Upper lobe of left lung (tissue), 6 donors: ENCODE measurements around the gene TAB3. TPM values are rescaled to one million over a fixed set of nuclear protein-coding genes. Genes with fewer than 3 reads are reported as not detected.
A peak's percentile ranks its signal among the peaks of the same experiment; 100 is the strongest.

Source experiments
- ATAC-seq, 2 donors: fragments of 200-7000 bp; cut with Tn5 transposase; one replicate each; pipeline ENCODE4 v1.9.1; 2022; ENCODE audit warnings: mild to moderate bottlenecking in 2 of 2, moderate library complexity in 2 of 2; ENCODE audit not compliant: low FRiP score in 2 of 2
- DNase-seq, 2 donors: peaks; one replicate each; pipeline ENCODE4 v3.0.0-alpha.2; 2019 to 2020
- H3K27ac ChIP-seq, 4 donors: fragments of 200-600 bp; sonication (generic); one replicate each; pipeline ENCODE4 v1.5.1; 2016 to 2019
- H3K27me3 ChIP-seq, 4 donors: fragments of 200-600 bp; sonication (generic); one replicate each; pipeline ENCODE4 v1.5.1; 2017 to 2019
- H3K36me3 ChIP-seq, 4 donors: fragments of 200-600 bp; sonication (generic); one replicate each; pipeline ENCODE4 v1.5.1; 2016 to 2019
- H3K4me1 ChIP-seq, 4 donors: fragments of 200-600 bp; sonication (generic); one replicate each; pipeline ENCODE4 v1.5.1; 2018 to 2019
- H3K4me3 ChIP-seq, 4 donors: fragments of 200-600 bp; sonication (generic); one replicate each; pipeline ENCODE4 v1.5.1; 2017 to 2019; ENCODE audit warnings: mild to moderate bottlenecking in 2 of 4, moderate library complexity in 1 of 4
- H3K9me3 ChIP-seq, 4 donors: fragments of 200-600 bp; sonication (generic); one replicate each; pipeline ENCODE4 v1.5.1; 2018 to 2019
- EP300 ChIP-seq, 4 donors: sonication (generic); formaldehyde crosslinking; IDR thresholded peaks; one replicate each; pipeline ENCODE4 v1.5.1; 2017; ENCODE audit warnings: antibody characterized with exemption in 4 of 4, control low read depth in 2 of 4
- POLR2A ChIP-seq, 4 donors: fragments of 450-650 bp; IDR thresholded peaks; one replicate each; pipeline ENCODE4 v1.5.1; 2016 to 2017; ENCODE audit warnings: antibody characterized with exemption in 4 of 4, mild to moderate bottlenecking in 2 of 4
- POLR2AphosphoS5 ChIP-seq, 2 donors: sonication (generic); formaldehyde crosslinking; IDR thresholded peaks; one replicate each; pipeline ENCODE4 v1.5.1; 2017; ENCODE audit warnings: antibody characterized with exemption in 2 of 2
- WGBS, 2 donors: methylation state at CpG; one replicate each; pipeline ENCODE4 v1.1.5; 2017 to 2018; 5-methylcytosine and 5-hydroxymethylcytosine counted together
- total RNA-seq, 6 donors: library from RNA; depleted of rRNA in 4 of 6; stranded (reverse); fragments of >200 nt in 4 of 6; gene quantifications; one replicate each; pipeline versions ENCODE4 v1.1.0 to v1.2.1, GENCODE V29; 2016 to 2021
- TF ChIP-seq, protein P1 (sequence below), 6 experiments: fragments of 450-650 bp in 4 of 6; fragments of 200-600 bp in 2 of 6; sonication (generic) in 2 of 6; IDR thresholded peaks; one replicate each; pipeline ENCODE4 v1.5.1; 2016 to 2019; ENCODE audit warnings: antibody characterized with exemption in 6 of 6
- donor health status: DM: no; HTN: no; CAD: no; lungs with moderate emphysema.
- donor health status: DM: no; HTN: yes; CAD: no; lungs with severe emphysema.

TAB3 gene
- total RNA-seq, 6 donors from 2014 or later, result 13.5 to 42.1 (median 18.8) TPM

DNA sequence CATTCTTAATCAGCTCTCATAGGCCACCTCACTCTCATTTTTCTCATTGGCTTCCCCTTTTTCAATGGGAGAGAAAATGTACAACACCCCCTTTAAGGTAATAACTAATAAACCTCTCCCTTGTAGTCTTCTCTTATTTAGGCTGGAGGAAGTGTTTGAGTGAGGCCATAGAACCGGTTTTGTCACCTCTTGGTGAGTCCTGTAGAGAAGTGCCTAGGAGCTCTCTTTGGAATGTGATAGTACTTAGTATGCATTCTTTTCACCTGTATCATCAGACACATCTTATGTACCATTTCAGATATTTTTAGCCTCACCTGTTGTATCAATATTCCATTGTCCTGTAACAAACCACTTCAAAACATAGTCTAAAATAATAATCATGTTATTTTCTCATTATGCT lies 3.5 kb upstream of the TAB3 start:
- Histone ChIP-seq H3K27ac (no peak overlapping the region), H3K4me1 (peaks cover 0 to 2% (median 0%) of the 10 kb centered on the region in 4 donors), H3K27me3 (no peaks in the 10 kb centered on the region), H3K9me3 (no peaks in the 10 kb centered on the region), H3K36me3 (no peaks in the 10 kb centered on the region), H3K4me3 (no peak overlapping the region)
- DNase-seq (peak in 1 of 2 donors; percentile 31), ATAC-seq (no peak)
- TF ChIP-seq POLR2A (IDR thresholded peaks at IDR 0.05) (no peak), POLR2AphosphoS5 (IDR thresholded peaks at IDR 0.05) (no peak), EP300 (IDR thresholded peaks at IDR 0.05) (no peak)
- TF ChIP-seq, protein P1, sequence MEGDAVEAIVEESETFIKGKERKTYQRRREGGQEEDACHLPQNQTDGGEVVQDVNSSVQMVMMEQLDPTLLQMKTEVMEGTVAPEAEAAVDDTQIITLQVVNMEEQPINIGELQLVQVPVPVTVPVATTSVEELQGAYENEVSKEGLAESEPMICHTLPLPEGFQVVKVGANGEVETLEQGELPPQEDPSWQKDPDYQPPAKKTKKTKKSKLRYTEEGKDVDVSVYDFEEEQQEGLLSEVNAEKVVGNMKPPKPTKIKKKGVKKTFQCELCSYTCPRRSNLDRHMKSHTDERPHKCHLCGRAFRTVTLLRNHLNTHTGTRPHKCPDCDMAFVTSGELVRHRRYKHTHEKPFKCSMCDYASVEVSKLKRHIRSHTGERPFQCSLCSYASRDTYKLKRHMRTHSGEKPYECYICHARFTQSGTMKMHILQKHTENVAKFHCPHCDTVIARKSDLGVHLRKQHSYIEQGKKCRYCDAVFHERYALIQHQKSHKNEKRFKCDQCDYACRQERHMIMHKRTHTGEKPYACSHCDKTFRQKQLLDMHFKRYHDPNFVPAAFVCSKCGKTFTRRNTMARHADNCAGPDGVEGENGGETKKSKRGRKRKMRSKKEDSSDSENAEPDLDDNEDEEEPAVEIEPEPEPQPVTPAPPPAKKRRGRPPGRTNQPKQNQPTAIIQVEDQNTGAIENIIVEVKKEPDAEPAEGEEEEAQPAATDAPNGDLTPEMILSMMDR (IDR thresholded peaks at IDR 0.05), result no peak
- 53 to 75% methylated on average over 1 of the region's 1 CpG for WGBS, 2 donors

DNA sequence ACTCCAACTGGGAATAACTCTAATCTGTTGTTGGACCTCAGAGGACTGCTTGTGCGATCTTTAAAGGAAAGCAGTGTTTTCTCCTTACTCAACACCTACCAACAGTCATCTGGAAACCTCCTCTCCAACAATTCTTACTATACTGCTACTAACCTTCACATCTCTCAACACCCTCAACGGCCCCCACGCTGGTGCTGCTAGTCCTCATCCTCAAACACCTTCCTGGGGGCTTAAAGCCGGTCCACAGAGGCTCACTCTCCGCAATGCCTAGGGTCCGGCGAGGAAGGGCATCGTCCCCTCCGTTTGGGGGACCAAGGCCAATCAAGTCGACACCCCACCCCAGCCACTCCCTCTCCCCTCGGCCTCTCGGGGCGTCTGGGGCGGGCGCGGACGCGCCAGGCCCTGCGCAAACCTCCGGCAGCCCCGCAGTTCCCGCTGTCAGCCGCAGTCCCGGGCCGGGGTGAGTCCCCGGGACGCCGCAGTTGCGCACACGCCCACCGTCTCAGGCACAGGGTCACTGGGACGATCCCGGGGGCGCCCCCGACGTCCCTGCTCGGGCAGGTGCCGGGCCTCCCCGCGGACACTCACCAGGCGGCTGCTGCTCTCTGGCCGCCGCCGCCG lies 418 bp downstream of the TAB3 start:
- WGBS, 2 donors, result 0 to 29% methylated on average over 10 to 21 of the region's 45 CpGs
- H3K27ac ChIP-seq, result peak overlapping the region; percentile 83 to 92 (median 86)
- peak in 1 of 2 donors; percentile 68 for ATAC-seq
- H3K4me1 ChIP-seq, result peaks cover 0 to 6% (median 0%) of the 10 kb centered on the region in 4 donors
- H3K36me3 ChIP-seq, result no peaks in the 10 kb centered on the region
- peak overlapping the region; percentile 57 to 87 (median 78) for H3K4me3 ChIP-seq
- DNase-seq, result peak in 1 of 2 donors; percentile 21
- H3K9me3 ChIP-seq, result no peaks in the 10 kb centered on the region
- no peaks in the 10 kb centered on the region for H3K27me3 ChIP-seq
- peak in 1 of 4 donors; percentile 31 for TF ChIP-seq POLR2A (IDR thresholded peaks at IDR 0.05)
- no peak for TF ChIP-seq EP300 (IDR thresholded peaks at IDR 0.05)

- 49 to 72% methylated on average over 4 of the region's 4 CpGs for WGBS, 2 donors
- ATAC-seq, result no peak
- peaks cover 0 to 6% (median 0%) of the 10 kb centered on the region in 4 donors for H3K4me1 ChIP-seq
- H3K27ac ChIP-seq, result no peak overlapping the region
- TF ChIP-seq EP300 (IDR thresholded peaks at IDR 0.05) (no peak), POLR2AphosphoS5 (IDR thresholded peaks at IDR 0.05) (no peak), POLR2A (IDR thresholded peaks at IDR 0.05) (no peak)
- TF ChIP-seq, protein P1 (IDR thresholded peaks at IDR 0.05), result no peak
- no peak for DNase-seq
- no peaks in the 10 kb centered on the region for H3K9me3 ChIP-seq
- no peaks in the 10 kb centered on the region for H3K27me3 ChIP-seq
- no peaks in the 10 kb centered on the region for H3K36me3 ChIP-seq
- peak overlapping the region in 3 of 4 donors; percentile 77 to 87 (median 79) for H3K4me3 ChIP-seq
These were observed 1.3 kb downstream of the TAB3 start for GRCh38 chrX:30887721-30888120.

DNA sequence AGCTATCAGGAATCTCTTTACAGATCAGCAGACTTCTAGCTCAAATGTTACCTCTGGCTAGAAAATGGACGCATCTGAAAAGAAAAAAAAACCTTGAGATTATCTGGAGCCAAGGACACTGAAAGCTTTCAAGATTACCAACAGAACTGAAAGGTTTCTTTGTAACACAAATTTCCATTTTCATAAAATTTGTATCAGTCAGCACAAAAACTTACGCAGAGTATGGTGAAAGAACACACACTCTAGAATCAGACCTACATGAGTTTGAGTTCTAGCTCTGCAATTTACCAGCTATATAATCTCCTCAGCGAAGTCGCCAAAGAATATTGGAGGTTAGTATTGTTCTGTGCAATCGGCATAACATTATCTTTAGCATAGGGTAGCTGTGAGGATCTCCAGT lies 1.8 kb downstream of the TAB3 start:
- Histone ChIP-seq H3K36me3 (no peaks in the 10 kb centered on the region), H3K9me3 (no peaks in the 10 kb centered on the region), H3K4me3 (no peak overlapping the region), H3K27me3 (no peaks in the 10 kb centered on the region), H3K27ac (no peak overlapping the region), H3K4me1 (peaks cover 0 to 6% (median 0%) of the 10 kb centered on the region in 4 donors)
- TF ChIP-seq, protein P1 (IDR thresholded peaks at IDR 0.05), result no peak
- no peak for TF ChIP-seq POLR2AphosphoS5 (IDR thresholded peaks at IDR 0.05)
- TF ChIP-seq POLR2A (IDR thresholded peaks at IDR 0.05), result no peak
- no peak for TF ChIP-seq EP300 (IDR thresholded peaks at IDR 0.05)
- DNase-seq, result no peak
- WGBS, 2 donors, result 89 to 90% methylated on average over 5 of the region's 5 CpGs
- ATAC-seq, result no peak

- H3K27me3 ChIP-seq, result no peaks in the 10 kb centered on the region
- no peak for ATAC-seq
- TF ChIP-seq POLR2AphosphoS5 (IDR thresholded peaks at IDR 0.05) (no peak), EP300 (IDR thresholded peaks at IDR 0.05) (no peak), POLR2A (IDR thresholded peaks at IDR 0.05) (no peak)
- TF ChIP-seq, protein P1 (IDR thresholded peaks at IDR 0.05), result no peak
- no peak for DNase-seq
- H3K4me3 ChIP-seq, result no peak overlapping the region
- 85 to 100% methylated on average over 2 of the region's 2 CpGs for WGBS, 2 donors
- H3K4me1 ChIP-seq, result peaks cover 0 to 6% (median 0%) of the 10 kb centered on the region in 4 donors
- no peaks in the 10 kb centered on the region for H3K36me3 ChIP-seq
- no peak overlapping the region for H3K27ac ChIP-seq
- no peaks in the 10 kb centered on the region for H3K9me3 ChIP-seq
These were observed 3.9 kb downstream of the TAB3 start for GRCh38 chrX:30885136-30885535.
